Liver (tissue), 3 donors: Measurements from ENCODE around the gene DISP3.

Experiments used
- CTCF ChIP-seq: fragments of 150-350 bp; IDR thresholded peaks from 2 replicates; pipeline ENCODE4 v1.5.1; 2017; ENCODE audit warnings: improper control_type of control experiment, low read depth, low read length; ENCODE audit not compliant: missing input control
- FOXA1 ChIP-seq: IDR thresholded peaks from 2 replicates; pipeline ENCODE4 v1.6.1; 2016; ENCODE audit warnings: antibody characterized with exemption
- RAD21 ChIP-seq, 2 donors: IDR thresholded peaks; 2 replicates each; pipeline ENCODE4 v1.6.1; 2016; ENCODE audit warnings: antibody characterized with exemption in 2 of 2, mild to moderate bottlenecking in 2 of 2
- RXRA ChIP-seq, 2 donors: IDR thresholded peaks; 2 replicates each; pipeline ENCODE4 v1.6.1; 2017 to 2018; ENCODE audit warnings: antibody characterized with exemption in 2 of 2, mild to moderate bottlenecking in 1 of 2
- YY1 ChIP-seq: IDR thresholded peaks from 2 replicates; pipeline ENCODE4 v1.6.1; 2016; ENCODE audit warnings: antibody characterized with exemption, mild to moderate bottlenecking
- ZBTB33 ChIP-seq: IDR thresholded peaks from 2 replicates; pipeline ENCODE4 v1.6.1; 2016; ENCODE audit warnings: antibody characterized with exemption
- donor health status: healthy.
- donor health status: healthy.

- no peak for TF ChIP-seq CTCF
- no peak for TF ChIP-seq RXRA (IDR thresholded peaks at IDR 0.05)
- TF ChIP-seq FOXA1 = no peak
- TF ChIP-seq RAD21 (IDR thresholded peaks at IDR 0.05) = no peak
- no peak for TF ChIP-seq YY1
- TF ChIP-seq ZBTB33 = no peak
Observed at GRCh38 chr1:11523746-11524464, 45.0 kb downstream of the DISP3 start.
